KMS-11 (cell line): ENCODE results near the gene SERPINE1.

Experiments
- H2AFZ ChIP-seq: fragments of 200-600 bp; sonication (generic); 2 replicates; pipeline ENCODE4 v1.6.1; 2016; ENCODE audit warnings: antibody characterized with exemption, mixed run types, low read depth
- H3K27ac ChIP-seq: fragments of 200-600 bp; sonication (generic); 2 replicates; pipeline ENCODE4 v1.6.1; 2016; ENCODE audit warnings: mild to moderate bottlenecking, mixed run types
- H3K27me3 ChIP-seq: fragments of 200-600 bp; sonication (generic); 2 replicates; pipeline ENCODE4 v1.6.1; 2017; ENCODE audit warnings: mild to moderate bottlenecking, low read depth, mixed run types, moderate library complexity; ENCODE audit not compliant: insufficient read depth
- H3K36me3 ChIP-seq: fragments of 200-600 bp; sonication (generic); 2 replicates; pipeline ENCODE4 v1.6.1; 2017; ENCODE audit warnings: mild to moderate bottlenecking, mixed run types; ENCODE audit not compliant: insufficient read depth
- H3K4me1 ChIP-seq: fragments of 200-600 bp; sonication (generic); 2 replicates; pipeline ENCODE4 v1.6.1; 2016; ENCODE audit warnings: mild to moderate bottlenecking, low read depth, mixed run types; ENCODE audit not compliant: poor library complexity, severe bottlenecking
- H3K4me2 ChIP-seq: fragments of 200-600 bp; sonication (generic); 2 replicates; pipeline ENCODE4 v1.7.0; 2016; ENCODE audit warnings: mild to moderate bottlenecking, mixed run types
- H3K4me3 ChIP-seq: fragments of 200-600 bp; sonication (generic); IDR thresholded peaks from 2 replicates; pipeline ENCODE4 v1.6.1; 2017; ENCODE audit warnings: low read depth, low read length, mixed read lengths; ENCODE audit not compliant: insufficient read depth
- H3K79me2 ChIP-seq: fragments of 200-600 bp; sonication (generic); 2 replicates; pipeline ENCODE4 v1.6.1; 2016; ENCODE audit warnings: low read depth, mixed run types; ENCODE audit not compliant: insufficient read depth
- H3K9ac ChIP-seq: fragments of 200-600 bp; sonication (generic); 2 replicates; pipeline ENCODE4 v1.6.1; 2016; ENCODE audit warnings: mild to moderate bottlenecking, mixed run types
- H4K20me1 ChIP-seq: fragments of 200-600 bp; sonication (generic); 2 replicates; pipeline ENCODE4 v1.6.1; 2016; ENCODE audit warnings: mild to moderate bottlenecking, mixed run types; ENCODE audit not compliant: insufficient read depth
- CTCF ChIP-seq: fragments of 200-600 bp; sonication (generic); conservative IDR thresholded peaks from 2 replicates; pipeline ENCODE4 v1.6.1; 2017; ENCODE audit warnings: low read depth, mild to moderate bottlenecking, antibody characterized with exemption, low read length, moderate library complexity, mixed read lengths

SERPINE1 gene

GRCh38 chr7:101085162-101085964 lies 41.5 kb upstream of the SERPINE1 start, which contains the start of gene TRIM56:
TSS of gene TRIM56 (plus strand) at chr7:101085481. CDS start at chr7:101087313, 1,832 bp downstream.
- H3K27ac ChIP-seq, result peak within 1 kb of the TSS; percentile 77
- no peaks in the 10 kb centered on the region for H4K20me1 ChIP-seq
- H3K27me3 ChIP-seq, result no peaks in the 10 kb centered on the region; the same call in 1 of the 2 replicates
- peak within 1 kb of the TSS; percentile 73 for H2AFZ ChIP-seq
- peaks cover 19% of the 10 kb centered on the region for H3K79me2 ChIP-seq
- no peaks in the 10 kb centered on the region for H3K36me3 ChIP-seq
- peaks cover 20% of the 10 kb centered on the region for H3K4me1 ChIP-seq
- H3K9ac ChIP-seq, result peak within 1 kb of the TSS; percentile 90
- no peak within 1 kb of the TSS for H3K4me3 ChIP-seq
- peak within 1 kb of the TSS; percentile 98 for H3K4me2 ChIP-seq
- TF ChIP-seq CTCF, result no peak

GRCh38 chr7:101087334-101088068 lies 39.4 kb upstream of the SERPINE1 start:
- Histone ChIP-seq H3K36me3 (no peaks in the 10 kb centered on the region), H3K9ac (no peak overlapping the region), H3K4me1 (peaks cover 20% of the 10 kb centered on the region), H3K4me3 (no peak overlapping the region), H2AFZ (no peak overlapping the region), H3K4me2 (no peak overlapping the region), H3K79me2 (peaks cover 19% of the 10 kb centered on the region), H4K20me1 (no peaks in the 10 kb centered on the region), H3K27ac (no peak overlapping the region), H3K27me3 (no peaks in the 10 kb centered on the region)
- no peak for TF ChIP-seq CTCF

GRCh38 chr7:101088069-101088425 lies 38.9 kb upstream of the SERPINE1 start:
- Histone ChIP-seq H3K4me2 (no peak overlapping the region), H3K27me3 (no peaks in the 10 kb centered on the region), H2AFZ (no peak overlapping the region), H3K27ac (no peak overlapping the region), H4K20me1 (no peaks in the 10 kb centered on the region), H3K4me3 (no peak overlapping the region), H3K9ac (no peak overlapping the region), H3K36me3 (no peaks in the 10 kb centered on the region), H3K4me1 (peaks cover 20% of the 10 kb centered on the region), H3K79me2 (peaks cover 19% of the 10 kb centered on the region)
- TF ChIP-seq CTCF, result no peak

GRCh38 chr7:101088858-101089529 lies 37.9 kb upstream of the SERPINE1 start:
- no peak overlapping the region for H3K4me2 ChIP-seq
- no peak overlapping the region for H3K4me3 ChIP-seq
- TF ChIP-seq CTCF, result no peak
- H2AFZ ChIP-seq, result no peak overlapping the region
- no peak overlapping the region for H3K9ac ChIP-seq
- no peaks in the 10 kb centered on the region for H4K20me1 ChIP-seq
- no peaks in the 10 kb centered on the region for H3K27me3 ChIP-seq
- no peaks in the 10 kb centered on the region for H3K36me3 ChIP-seq
- no peak overlapping the region for H3K27ac ChIP-seq
- H3K79me2 ChIP-seq, result peaks cover 19% of the 10 kb centered on the region
- H3K4me1 ChIP-seq, result peaks cover 20% of the 10 kb centered on the region
